Neural progenitor cell (in vitro differentiated cells): ENCODE data around the gene SMOC2. TPM values are rescaled to one million over a fixed set of nuclear protein-coding genes. Genes with fewer than 3 reads are reported as not detected.
"Not testable (repeated sequence)": the region's sequence is repeated elsewhere in the genome, so short reads cannot be mapped to it uniquely, and the experiment has no call there.

ENCODE experiments used
- DNase-seq: peaks from one replicate; pipeline ENCODE4 v3.0.0-alpha.2; 2016; ENCODE audit warnings: low spot score
- H2AFZ ChIP-seq: fragments of 200-600 bp; sonication (generic); replicated peaks from 2 replicates; pipeline ENCODE4 v1.6.1; 2016; ENCODE audit warnings: antibody characterized with exemption
- H3F3A ChIP-seq: fragments of 200-600 bp; sonication (generic); 2 replicates; pipeline ENCODE4 v1.6.1; 2016; ENCODE audit warnings: antibody characterized with exemption, low read depth
- H3K27ac ChIP-seq: fragments of 200-600 bp; sonication (generic); 2 replicates; pipeline ENCODE4 v1.5.1; 2016; ENCODE audit warnings: mild to moderate bottlenecking
- H3K27me3 ChIP-seq: fragments of 200-600 bp; sonication (generic); 2 replicates; pipeline ENCODE4 v1.6.1; 2016; ENCODE audit warnings: mild to moderate bottlenecking, moderate library complexity
- H3K36me3 ChIP-seq: fragments of 200-600 bp; sonication (generic); 2 replicates; pipeline ENCODE4 v1.5.1; 2016
- H3K4me1 ChIP-seq: fragments of 200-600 bp; sonication (generic); 2 replicates; pipeline ENCODE4 v1.6.1; 2016; ENCODE audit warnings: mixed run types
- H3K4me2 ChIP-seq: fragments of 200-600 bp; sonication (generic); 2 replicates; pipeline ENCODE4 v1.6.1; 2016
- H3K4me3 ChIP-seq: fragments of 200-600 bp; sonication (generic); 2 replicates; pipeline ENCODE4 v1.5.1; 2016
- H3K79me2 ChIP-seq: fragments of 200-600 bp; sonication (generic); 2 replicates; pipeline ENCODE4 v1.6.1; 2016; ENCODE audit warnings: low read depth
- H3K9ac ChIP-seq: fragments of 200-600 bp; sonication (generic); 2 replicates; pipeline ENCODE4 v1.6.1; 2016
- H3K9me3 ChIP-seq: fragments of 200-600 bp; sonication (generic); 2 replicates; pipeline ENCODE4 v1.5.1; 2016; ENCODE audit warnings: low read depth
- H4K20me1 ChIP-seq: fragments of 200-600 bp; sonication (generic); 2 replicates; pipeline ENCODE4 v1.6.1; 2016; ENCODE audit warnings: low read depth
- H3K27ac Mint-ChIP-seq: 3 replicates; pipeline ENCODE4 v1.8.0; 2021; ENCODE audit warnings: mixed read lengths
- H3K27me3 Mint-ChIP-seq: 2 replicates; pipeline ENCODE4 v1.8.0; 2022; ENCODE audit warnings: low read depth, mild to moderate bottlenecking, inconsistent platforms, moderate library complexity, mixed read lengths; ENCODE audit not compliant: insufficient read depth
- H3K36me3 Mint-ChIP-seq: 3 replicates; pipeline ENCODE4 v1.8.0; 2021; ENCODE audit warnings: mixed read lengths
- H3K4me1 Mint-ChIP-seq: 3 replicates; pipeline ENCODE4 v1.8.0; 2021; ENCODE audit warnings: mixed read lengths
- H3K4me3 Mint-ChIP-seq: 3 replicates; pipeline ENCODE4 v1.8.0; 2021; ENCODE audit warnings: mild to moderate bottlenecking, moderate library complexity, mixed read lengths
- H3K9me3 Mint-ChIP-seq: 3 replicates; pipeline ENCODE4 v1.8.0; 2020; ENCODE audit warnings: mixed read lengths
- CTCF ChIP-seq: fragments of 200-600 bp; sonication (generic); IDR thresholded peaks from 2 replicates; pipeline ENCODE4 v1.5.1; 2017; ENCODE audit warnings: antibody characterized with exemption, mild to moderate bottlenecking
- EZH2 ChIP-seq: fragments of 200-600 bp; sonication (generic); IDR thresholded peaks from 2 replicates; pipeline ENCODE4 v1.6.1; 2017; ENCODE audit warnings: antibody characterized with exemption, mild to moderate bottlenecking, moderate library complexity
- EZH2phosphoT487 ChIP-seq: fragments of 200-600 bp; sonication (generic); IDR thresholded peaks from 2 replicates; pipeline ENCODE4 v1.6.1; 2017; ENCODE audit warnings: antibody characterized with exemption
- total RNA-seq: library from RNA; depleted of rRNA; stranded (reverse); fragments of >200 nt; gene quantifications from 2 replicates; pipeline ENCODE4 v1.2.3, GENCODE V29; 2015; ENCODE audit warnings: low replicate concordance

Gene SMOC2
- total RNA-seq, 1 donor from 2014 or later = 0.75 TPM

- peaks cover 25% of the 10 kb centered on the region for H3K4me1 Mint-ChIP-seq
- no peaks in the 10 kb centered on the region for H3K9me3 Mint-ChIP-seq
- Histone ChIP-seq H2AFZ (no peak overlapping the region), H4K20me1 (no peaks in the 10 kb centered on the region), H3K36me3 (no peaks in the 10 kb centered on the region), H3K4me3 (no peak overlapping the region), H3F3A (peaks cover 3% of the 10 kb centered on the region), H3K9me3 (no peaks in the 10 kb centered on the region), H3K79me2 (no peaks in the 10 kb centered on the region), H3K4me2 (no peak overlapping the region), H3K27me3 (no peaks in the 10 kb centered on the region), H3K4me1 (peaks cover 23% of the 10 kb centered on the region), H3K9ac (no peak overlapping the region), H3K27ac (no peak overlapping the region)
- no peak overlapping the region for H3K4me3 Mint-ChIP-seq
- TF ChIP-seq EZH2phosphoT487 (no peak), CTCF (no peak), EZH2 (no peak)
- no peaks in the 10 kb centered on the region for H3K27me3 Mint-ChIP-seq
- no peak for DNase-seq
- H3K27ac Mint-ChIP-seq = no peak overlapping the region
- H3K36me3 Mint-ChIP-seq = no peaks in the 10 kb centered on the region
Measured at GRCh38 chr6:168690271-168690670, 249.3 kb downstream of the SMOC2 start.

- no peaks in the 10 kb centered on the region for H4K20me1 ChIP-seq
- peaks cover 5% of the 10 kb centered on the region for H3K9me3 Mint-ChIP-seq
- H3K36me3 ChIP-seq = no peaks in the 10 kb centered on the region
- no peaks in the 10 kb centered on the region for H3F3A ChIP-seq
- H3K27ac Mint-ChIP-seq = no peak overlapping the region
- TF ChIP-seq EZH2 = no peak
- no peak for TF ChIP-seq CTCF
- no peak for TF ChIP-seq EZH2phosphoT487
- no peak overlapping the region for H3K9ac ChIP-seq
- H3K4me2 ChIP-seq = no peak overlapping the region
- no peak overlapping the region for H3K4me3 Mint-ChIP-seq
- peaks cover 18% of the 10 kb centered on the region for H3K4me1 ChIP-seq
- H3K27ac ChIP-seq = no peak overlapping the region
- DNase-seq = no peak
- peaks cover 2% of the 10 kb centered on the region for H3K27me3 Mint-ChIP-seq
- no peak overlapping the region for H2AFZ ChIP-seq
- no peaks in the 10 kb centered on the region for H3K79me2 ChIP-seq
- no peaks in the 10 kb centered on the region for H3K36me3 Mint-ChIP-seq
- peaks cover 19% of the 10 kb centered on the region for H3K4me1 Mint-ChIP-seq
- no peak overlapping the region for H3K4me3 ChIP-seq
- H3K27me3 ChIP-seq = no peaks in the 10 kb centered on the region
- no peaks in the 10 kb centered on the region for H3K9me3 ChIP-seq
Measured at GRCh38 chr6:168691774-168692173, 250.8 kb downstream of the SMOC2 start.

- no peak for DNase-seq
- H3K4me1 Mint-ChIP-seq = peaks cover 16% of the 10 kb centered on the region
- Histone ChIP-seq H3K4me1 (peaks cover 12% of the 10 kb centered on the region), H4K20me1 (no peaks in the 10 kb centered on the region), H3F3A (no peaks in the 10 kb centered on the region), H3K9me3 (no peaks in the 10 kb centered on the region), H3K4me3 (no peak overlapping the region), H3K9ac (no peak overlapping the region), H3K79me2 (no peaks in the 10 kb centered on the region), H3K27ac (no peak overlapping the region), H3K4me2 (no peak overlapping the region), H3K27me3 (no peaks in the 10 kb centered on the region), H3K36me3 (no peaks in the 10 kb centered on the region), H2AFZ (no peak overlapping the region)
- no peak overlapping the region for H3K27ac Mint-ChIP-seq
- peaks cover 8% of the 10 kb centered on the region for H3K9me3 Mint-ChIP-seq
- H3K36me3 Mint-ChIP-seq = no peaks in the 10 kb centered on the region
- H3K27me3 Mint-ChIP-seq = peaks cover 4% of the 10 kb centered on the region
- H3K4me3 Mint-ChIP-seq = no peak overlapping the region
- TF ChIP-seq EZH2phosphoT487 = no peak
- no peak for TF ChIP-seq EZH2
- no peak for TF ChIP-seq CTCF
Measured at GRCh38 chr6:168692193-168692914, 251.4 kb downstream of the SMOC2 start.

- H3K4me1 Mint-ChIP-seq = peaks cover 10% of the 10 kb centered on the region
- not testable (repeated sequence) for H3K4me2 ChIP-seq, H3K9ac ChIP-seq, H3K79me2 ChIP-seq, H3K9me3 Mint-ChIP-seq, H3K27ac ChIP-seq, H3K27ac Mint-ChIP-seq, H3K36me3 Mint-ChIP-seq, H3F3A ChIP-seq, H3K4me3 Mint-ChIP-seq, H3K27me3 Mint-ChIP-seq, H3K36me3 ChIP-seq, H3K27me3 ChIP-seq, H4K20me1 ChIP-seq, DNase-seq, H2AFZ ChIP-seq, H3K4me1 ChIP-seq, H3K9me3 ChIP-seq, H3K4me3 ChIP-seq
Measured at GRCh38 chr6:168692915-168693257, 251.9 kb downstream of the SMOC2 start.

- not testable (repeated sequence) for H3K36me3 ChIP-seq, H3K4me2 ChIP-seq, H3K27ac Mint-ChIP-seq
Measured at GRCh38 chr6:168694797-168695196, 253.8 kb downstream of the SMOC2 start.

More at GRCh38 chr6:168694797-168695196, 253.8 kb downstream of the SMOC2 start:
- not testable (repeated sequence) for H3K9me3 ChIP-seq, DNase-seq, H3K27ac ChIP-seq, H3K79me2 ChIP-seq, H2AFZ ChIP-seq, H3K27me3 Mint-ChIP-seq, H3K4me3 ChIP-seq, H3K9me3 Mint-ChIP-seq, H3K9ac ChIP-seq, H3K36me3 Mint-ChIP-seq, H3K4me1 ChIP-seq, H4K20me1 ChIP-seq, H3F3A ChIP-seq, H3K4me3 Mint-ChIP-seq, H3K27me3 ChIP-seq
- H3K4me1 Mint-ChIP-seq = peaks cover 16% of the 10 kb centered on the region
